A549 (cell line): ENCODE measurements around the gene LIG3. TPM values are rescaled to one million over a fixed set of nuclear protein-coding genes. Genes with fewer than 3 reads are reported as not detected.

Source experiments
- ATAC-seq, 2 experiments: fragments of 200-7000 bp in 1 of 2; fragments of >200 bp in 1 of 2; cut with Nextera tagmentation in 1 of 2; cut with Tn5 transposase in 1 of 2; 3 replicates each; pipeline versions ENCODE4 v1.8.0 to v1.9.1; 2018 to 2020; ENCODE audit warnings: mild to moderate bottlenecking in 1 of 2, moderate library complexity in 1 of 2
- CTCF ChIA-PET: fragments of 300-600 bp; sonication (Branson Sonifier 250); formaldehyde crosslinking; extraction: SDS; loops from one replicate; lab custom pipeline; 2021; ENCODE audit warnings: antibody characterized with exemption, inconsistent platforms; lab: Yijun Ruan, JAX
- POLR2A ChIA-PET: fragments of 350-600 bp; formaldehyde crosslinking; extraction: SDS; loops from one replicate; lab custom pipeline; 2021; ENCODE audit warnings: antibody characterized with exemption, inconsistent platforms; lab: Yijun Ruan, JAX
- DNase-seq, 2 experiments: peaks; one replicate each; pipeline versions ENCODE4 v3.0.0 to v3.0.0-alpha.2; 2011 to 2016; ENCODE audit warnings: low read depth in 1 of 2, low spot score in 1 of 2
- FAIRE-seq: peaks from 2 replicates; lab custom pipeline; 2011; peaks lifted over from hg19 to GRCh38; lab: Jason Lieb, UNC
- H3K27ac ChIP-seq, 2 experiments: fragments of >200 bp; sonication (Bioruptor Twin); formaldehyde crosslinking; 3 replicates each; pipeline ENCODE4 v1.5.1; 2016 to 2017
- H3K4me1 ChIP-seq: fragments of >200 bp; sonication (Bioruptor Twin); formaldehyde crosslinking; 3 replicates; pipeline ENCODE4 v1.6.1; 2016
- H3K4me2 ChIP-seq: fragments of >200 bp; sonication (Bioruptor Twin); formaldehyde crosslinking; 3 replicates; pipeline ENCODE4 v1.6.1; 2016
- H3K4me3 ChIP-seq: fragments of >200 bp; sonication (Bioruptor Twin); formaldehyde crosslinking; 3 replicates; pipeline ENCODE4 v1.5.1; 2016
- H3K9me3 ChIP-seq: fragments of >200 bp; sonication (Bioruptor Twin); formaldehyde crosslinking; 3 replicates; pipeline ENCODE4 v1.6.1; 2016
- BCL3 ChIP-seq: fragments of >200 bp; sonication (Bioruptor Twin); formaldehyde crosslinking; IDR thresholded peaks from 3 replicates; pipeline ENCODE4 v1.6.1; 2016
- CBX2 ChIP-seq: fragments of 200-600 bp; sonication (generic); IDR thresholded peaks from 2 replicates; pipeline ENCODE4 v1.6.1; 2016; ENCODE audit warnings: low read depth, mild to moderate bottlenecking, borderline replicate concordance
- CHD2 ChIP-seq: fragments of 150-350 bp; IDR thresholded peaks from 2 replicates; pipeline ENCODE4 v1.6.1; 2014; ENCODE audit warnings: low read length; ENCODE audit not compliant: partially characterized antibody
- EHMT2 ChIP-seq: fragments of 200-600 bp; sonication (generic); IDR thresholded peaks from 2 replicates; pipeline ENCODE4 v1.6.1; 2016; ENCODE audit warnings: antibody characterized with exemption, low read depth, mild to moderate bottlenecking, moderate library complexity
- FOSL2 ChIP-seq, 2 experiments: fragments of 450-650 bp in 1 of 2; fragments of >200 bp in 1 of 2; sonication (Bioruptor Twin) in 1 of 2; formaldehyde crosslinking; IDR thresholded peaks; 2 replicates each; pipeline versions ENCODE4 v1.5.0 to v1.6.1; 2016 to 2020; ENCODE audit warnings: mild to moderate bottlenecking in 1 of 2, moderate library complexity in 1 of 2
- HEYL ChIP-seq: fragments of 250-450 bp; sonication (Bioruptor Pico); IDR thresholded peaks from 2 replicates; pipeline ENCODE4 v1.8.0; 2021; ENCODE audit warnings: mild to moderate bottlenecking, moderate library complexity
- JUNB ChIP-seq: fragments of >200 bp; sonication (Bioruptor Twin); formaldehyde crosslinking; IDR thresholded peaks from 2 replicates; pipeline ENCODE4 v1.6.1; 2016
- MAFK ChIP-seq: fragments of 450-650 bp; IDR thresholded peaks from 2 replicates; pipeline ENCODE4 v1.6.1; 2014; ENCODE audit not compliant: partially characterized antibody
- MAZ ChIP-seq: fragments of 150-350 bp; IDR thresholded peaks from 2 replicates; pipeline ENCODE4 v1.6.1; 2014; ENCODE audit warnings: antibody characterized with exemption, low read depth, low read length, borderline replicate concordance
- MYC ChIP-seq: IDR thresholded peaks from 2 replicates; pipeline ENCODE4 v1.6.1; 2012; ENCODE audit warnings: mild to moderate bottlenecking, inconsistent platforms, low read length, improper control_type of control experiment, borderline replicate concordance
- NFE2L2 ChIP-seq: fragments of 150-350 bp; conservative IDR thresholded peaks from 2 replicates; pipeline ENCODE4 v1.6.1; 2014; ENCODE audit warnings: low read length
- NR3C1 ChIP-seq: fragments of >200 bp; sonication (Bioruptor Twin); formaldehyde crosslinking; IDR thresholded peaks from 3 replicates; pipeline ENCODE4 v1.6.1; 2017
- PHF8 ChIP-seq: fragments of 200-600 bp; sonication (generic); IDR thresholded peaks from 2 replicates; pipeline ENCODE4 v1.6.1; 2016; ENCODE audit warnings: low read depth, mild to moderate bottlenecking, antibody characterized with exemption, moderate library complexity, borderline replicate concordance
- RFX5 ChIP-seq: fragments of 450-650 bp; IDR thresholded peaks from 2 replicates; pipeline ENCODE4 v1.7.1; 2014; ENCODE audit warnings: antibody characterized with exemption, mild to moderate bottlenecking, moderate library complexity
- TFCP2L1 ChIP-seq: fragments of 250-450 bp; sonication (Bioruptor Pico); IDR thresholded peaks from 2 replicates; pipeline ENCODE4 v1.5.0; 2021; ENCODE audit warnings: mild to moderate bottlenecking
- TP53 ChIP-seq: fragments of 250-450 bp; sonication (Bioruptor Pico); IDR thresholded peaks from 2 replicates; pipeline ENCODE4 v1.5.0; 2021; ENCODE audit warnings: mild to moderate bottlenecking, moderate library complexity
- ZFP36 ChIP-seq: fragments of 450-650 bp; IDR thresholded peaks from 2 replicates; pipeline ENCODE4 v1.6.1; 2014; ENCODE audit warnings: borderline replicate concordance; ENCODE audit not compliant: partially characterized antibody
- WGBS: methylation state at CpG from one replicate; pipeline ENCODE4 v1.1.6; 2017; ENCODE audit errors: missing lambda C conversion rate; 5-methylcytosine and 5-hydroxymethylcytosine counted together
- polyA plus RNA-seq, 4 experiments: library from polyadenylated mRNA; depleted of rRNA in 3 of 4; stranded (reverse); fragments of >200 nt; fragmentation: RNase III in 1 of 4; extraction: RNeasy Plus Mini Kit Qiagen cat#74134 plus additional on column Dnase treatment in 1 of 4; gene quantifications; 2 replicates in 3 of 4; 3 replicates in 1 of 4; pipeline ENCODE4 v1.2.3, GENCODE V29; 2011 to 2017
- TF ChIP-seq, protein P1 (sequence below): fragments of 150-350 bp; IDR thresholded peaks from 2 replicates; pipeline ENCODE4 v1.6.1; 2014; ENCODE audit warnings: low read depth, mild to moderate bottlenecking, low read length
- TF ChIP-seq, protein P2 (sequence below): fragments of >200 bp; sonication (Bioruptor Twin); formaldehyde crosslinking; IDR thresholded peaks from 3 replicates; pipeline ENCODE4 v1.5.1; 2016
- TF ChIP-seq, protein P3 (sequence below): fragments of 250-450 bp; sonication (Bioruptor Pico); IDR thresholded peaks from 2 replicates; pipeline ENCODE4 v1.5.0; 2020; ENCODE audit warnings: low read depth, mild to moderate bottlenecking, moderate library complexity

LIG3 gene
- polyA plus RNA-seq, 2 of the 4 experiments (the other 2 are of a cell fraction): 36.3 to 56.8 TPM

- ATAC-seq: no peak
- Histone ChIP-seq H3K4me3 (no peak overlapping the region), H3K9me3 (no peaks in the 10 kb centered on the region), H3K4me2 (no peak overlapping the region), H3K4me1 (peaks cover 28% of the 10 kb centered on the region)
- 90% methylated on average over 6 of the region's 6 CpGs for WGBS
- POLR2A ChIA-PET: no interaction called here
- CTCF ChIA-PET: interaction anchor here (0.9 to 5.8 kb wide), 8 partner anchors 7 to 101 kb away, joined by 3 to 53 read pairs (median 5); partner anchors contain the start of gene RFFL
- TF ChIP-seq JUNB (no peak), PHF8 (no peak), CHD2 (no peak), EHMT2 (no peak), NR3C1 (no peak), HEYL (no peak), MAFK (no peak), CBX2 (no peak), RFX5 (no peak), MYC (no peak), ZFP36 (no peak), FOSL2 (IDR thresholded peaks at IDR 0.05) (no peak), FOSL2 (CRISPR knock-in tag; IDR thresholded peaks at IDR 0.05) (no peak), MAZ (no peak), BCL3 (no peak), TP53 (CRISPR knock-in tag) (no peak), TFCP2L1 (no peak), NFE2L2 (no peak)
- TF ChIP-seq, protein P1, sequence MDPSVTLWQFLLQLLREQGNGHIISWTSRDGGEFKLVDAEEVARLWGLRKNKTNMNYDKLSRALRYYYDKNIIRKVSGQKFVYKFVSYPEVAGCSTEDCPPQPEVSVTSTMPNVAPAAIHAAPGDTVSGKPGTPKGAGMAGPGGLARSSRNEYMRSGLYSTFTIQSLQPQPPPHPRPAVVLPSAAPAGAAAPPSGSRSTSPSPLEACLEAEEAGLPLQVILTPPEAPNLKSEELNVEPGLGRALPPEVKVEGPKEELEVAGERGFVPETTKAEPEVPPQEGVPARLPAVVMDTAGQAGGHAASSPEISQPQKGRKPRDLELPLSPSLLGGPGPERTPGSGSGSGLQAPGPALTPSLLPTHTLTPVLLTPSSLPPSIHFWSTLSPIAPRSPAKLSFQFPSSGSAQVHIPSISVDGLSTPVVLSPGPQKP: no peak
- TF ChIP-seq, protein P2, sequence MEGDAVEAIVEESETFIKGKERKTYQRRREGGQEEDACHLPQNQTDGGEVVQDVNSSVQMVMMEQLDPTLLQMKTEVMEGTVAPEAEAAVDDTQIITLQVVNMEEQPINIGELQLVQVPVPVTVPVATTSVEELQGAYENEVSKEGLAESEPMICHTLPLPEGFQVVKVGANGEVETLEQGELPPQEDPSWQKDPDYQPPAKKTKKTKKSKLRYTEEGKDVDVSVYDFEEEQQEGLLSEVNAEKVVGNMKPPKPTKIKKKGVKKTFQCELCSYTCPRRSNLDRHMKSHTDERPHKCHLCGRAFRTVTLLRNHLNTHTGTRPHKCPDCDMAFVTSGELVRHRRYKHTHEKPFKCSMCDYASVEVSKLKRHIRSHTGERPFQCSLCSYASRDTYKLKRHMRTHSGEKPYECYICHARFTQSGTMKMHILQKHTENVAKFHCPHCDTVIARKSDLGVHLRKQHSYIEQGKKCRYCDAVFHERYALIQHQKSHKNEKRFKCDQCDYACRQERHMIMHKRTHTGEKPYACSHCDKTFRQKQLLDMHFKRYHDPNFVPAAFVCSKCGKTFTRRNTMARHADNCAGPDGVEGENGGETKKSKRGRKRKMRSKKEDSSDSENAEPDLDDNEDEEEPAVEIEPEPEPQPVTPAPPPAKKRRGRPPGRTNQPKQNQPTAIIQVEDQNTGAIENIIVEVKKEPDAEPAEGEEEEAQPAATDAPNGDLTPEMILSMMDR: no peak
- TF ChIP-seq, protein P3, sequence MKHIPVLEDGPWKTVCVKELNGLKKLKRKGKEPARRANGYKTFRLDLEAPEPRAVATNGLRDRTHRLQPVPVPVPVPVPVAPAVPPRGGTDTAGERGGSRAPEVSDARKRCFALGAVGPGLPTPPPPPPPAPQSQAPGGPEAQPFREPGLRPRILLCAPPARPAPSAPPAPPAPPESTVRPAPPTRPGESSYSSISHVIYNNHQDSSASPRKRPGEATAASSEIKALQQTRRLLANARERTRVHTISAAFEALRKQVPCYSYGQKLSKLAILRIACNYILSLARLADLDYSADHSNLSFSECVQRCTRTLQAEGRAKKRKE: no peak
- TF ChIP-seq, all 56 proteins: peak for 0
- DNase-seq (no peak), FAIRE-seq (no peak)
- H3K27ac ChIP-seq: no peak overlapping the region; a peak in 1 of 6 replicates
Measured at GRCh38 chr17:35019386-35020179, 39.3 kb downstream of the LIG3 start.
